Measurements from ENCODE around the gene RIBC1. TPM values are rescaled to one million over a fixed set of nuclear protein-coding genes. Genes with fewer than 3 reads are reported as not detected.

Gene RIBC1
- total and polyA plus RNA-seq, 10 of the 15 experiments (the other 5 are each of a cell fraction or from before 2014, with no cell fraction given) = 0.22 to 1.0 (median 0.54) TPM

GRCh38 chrX:53422086-53422860 is 400 bp upstream of the RIBC1 start, which contains the start of gene SMC1A (continued):
- peak; percentile 62; the same call in 1 of the 2 replicates for TF ChIP-seq BMI1 (IDR thresholded peaks at IDR 0.05; ENCODE audit: borderline replicate concordance)
- peak; percentile 79 for TF ChIP-seq MLLT1 (IDR thresholded peaks at IDR 0.05)
- peak; percentile 83 for TF ChIP-seq BRCA1 (IDR thresholded peaks at IDR 0.05; ENCODE audit: low read depth, low read length)
- TF ChIP-seq RAD21 (IDR thresholded peaks at IDR 0.05; ENCODE audit: insufficient read depth, low read depth, low read length) = no peak
- TF ChIP-seq CBX5 (IDR thresholded peaks at IDR 0.05; ENCODE audit: low read depth) = no peak
- no peak for TF ChIP-seq RELA (IDR thresholded peaks at IDR 0.05; ENCODE audit: borderline replicate concordance, partially characterized antibody)
- peak; percentile 63 for TF ChIP-seq CREM (IDR thresholded peaks at IDR 0.05; ENCODE audit: low read depth)
- TF ChIP-seq CUX1 (IDR thresholded peaks at IDR 0.05; ENCODE audit: insufficient replicate concordance, low read depth, low read length) = no peak
- TF ChIP-seq MEF2B (IDR thresholded peaks at IDR 0.05; ENCODE audit: partially characterized antibody, poor library complexity, severe bottlenecking) = no peak
- TF ChIP-seq ZBTB4 (CRISPR knock-in tag; IDR thresholded peaks at IDR 0.05) = no peak
- no peak for TF ChIP-seq EP300 (IDR thresholded peaks at IDR 0.05; ENCODE audit: borderline replicate concordance in 1 of 2, control insufficient read depth in 1 of 2, low read depth in 2 of 2, low read length in 2 of 2)
- peak; percentile 53; the same call in 1 of the 2 replicates for TF ChIP-seq BACH1 (IDR thresholded peaks at IDR 0.05; ENCODE audit: borderline replicate concordance)
- peak; percentile 59; the same call in 1 of the 2 replicates for TF ChIP-seq TARDBP (IDR thresholded peaks at IDR 0.05; ENCODE audit: borderline replicate concordance)
- peak; percentile 96 for TF ChIP-seq FOXK2 (IDR thresholded peaks at IDR 0.05)
- no peak for TF ChIP-seq ZBED1 (IDR thresholded peaks at IDR 0.05; ENCODE audit: borderline replicate concordance)
- TF ChIP-seq E2F8 (IDR thresholded peaks at IDR 0.05; ENCODE audit: low read depth, partially characterized antibody) = peak; percentile 94
